Mesenchymal stem cell (in vitro differentiated cells and primary cell): Measurements from ENCODE around the gene RADIL.

Experiments used
- DNase-seq: peaks from one replicate; pipeline ENCODE4 v3.0.0-alpha.2; 2013
- H2AFZ ChIP-seq: one replicate; pipeline ENCODE4 v1.6.1; 2013; ENCODE audit warnings: low read depth, mild to moderate bottlenecking, control low read depth, inconsistent platforms, low read length, moderate library complexity
- H2AK5ac ChIP-seq: 2 replicates; pipeline ENCODE4 v1.6.1; 2013; ENCODE audit warnings: low read length, moderate library complexity, mild to moderate bottlenecking, inconsistent platforms; ENCODE audit not compliant: severe bottlenecking
- H2BK120ac ChIP-seq: one replicate; pipeline ENCODE4 v1.6.1; 2013; ENCODE audit warnings: low read depth, mild to moderate bottlenecking, inconsistent platforms, low read length, moderate library complexity
- H2BK12ac ChIP-seq, 2 experiments: one replicate each; pipeline ENCODE4 v1.6.1; 2013; ENCODE audit warnings: inconsistent platforms in 2 of 2, low read length in 2 of 2, mild to moderate bottlenecking in 2 of 2, moderate library complexity in 2 of 2, control low read depth in 1 of 2
- H2BK15ac ChIP-seq: one replicate; pipeline ENCODE4 v1.6.1; 2013; ENCODE audit warnings: mild to moderate bottlenecking, low read depth, inconsistent platforms; ENCODE audit not compliant: poor library complexity, severe bottlenecking
- H2BK5ac ChIP-seq: 2 replicates; pipeline ENCODE4 v1.6.1; 2013; ENCODE audit warnings: low read depth, mild to moderate bottlenecking, low read length, control low read depth, inconsistent platforms; ENCODE audit not compliant: poor library complexity, severe bottlenecking
- H3K14ac ChIP-seq, 2 experiments: one replicate each; pipeline ENCODE4 v1.6.1; 2013; ENCODE audit warnings: inconsistent platforms in 2 of 2, low read length in 2 of 2, control low read depth in 1 of 2, mild to moderate bottlenecking in 1 of 2, moderate library complexity in 1 of 2
- H3K18ac ChIP-seq, 2 experiments: one replicate each; pipeline ENCODE4 v1.6.1; 2013; ENCODE audit warnings: inconsistent platforms in 2 of 2, low read length in 2 of 2, control low read depth in 1 of 2, low read depth in 1 of 2, mild to moderate bottlenecking in 1 of 2
- H3K23ac ChIP-seq, 2 experiments: one replicate each; pipeline ENCODE4 v1.6.1; 2013; ENCODE audit warnings: inconsistent platforms in 2 of 2, low read length in 2 of 2, mild to moderate bottlenecking in 2 of 2, moderate library complexity in 2 of 2, control low read depth in 1 of 2
- H3K27ac ChIP-seq: 2 replicates; pipeline ENCODE4 v1.5.1; 2013; ENCODE audit warnings: mild to moderate bottlenecking, moderate library complexity, low read length, control low read depth, inconsistent platforms; ENCODE audit not compliant: poor library complexity, severe bottlenecking
- H3K27me3 ChIP-seq, 2 experiments: 2 replicates each; pipeline versions ENCODE4 v1.6.1 to v1.7.0; 2013; ENCODE audit warnings: low read length in 2 of 2, mild to moderate bottlenecking in 2 of 2, moderate library complexity in 2 of 2, control low read depth in 1 of 2, inconsistent platforms in 1 of 2; ENCODE audit not compliant: control insufficient read depth in 1 of 2, insufficient read depth in 1 of 2
- H3K36me3 ChIP-seq, 2 experiments: 2 replicates each; pipeline versions ENCODE4 v1.6.1 to v1.7.0; 2013; ENCODE audit warnings: low read length in 2 of 2, control low read depth in 1 of 2, inconsistent platforms in 1 of 2, low read depth in 1 of 2, mild to moderate bottlenecking in 1 of 2; ENCODE audit not compliant: insufficient read depth in 2 of 2, control insufficient read depth in 1 of 2
- H3K4ac ChIP-seq, 2 experiments: one replicate each; pipeline ENCODE4 v1.6.1; 2013; ENCODE audit warnings: inconsistent platforms in 2 of 2, low read length in 2 of 2, mild to moderate bottlenecking in 2 of 2, moderate library complexity in 2 of 2, control low read depth in 1 of 2, low read depth in 1 of 2
- H3K4me1 ChIP-seq: 2 replicates; pipeline ENCODE4 v1.6.1; 2013; ENCODE audit warnings: low read depth, low read length, control low read depth; ENCODE audit not compliant: control insufficient read depth, insufficient read depth
- H3K4me2 ChIP-seq: 2 replicates; pipeline ENCODE4 v1.6.1; 2013; ENCODE audit warnings: low read length, mild to moderate bottlenecking, inconsistent platforms; ENCODE audit not compliant: poor library complexity, severe bottlenecking
- H3K4me3 ChIP-seq, 2 experiments: 2 replicates each; pipeline versions ENCODE4 v1.5.1 to v1.7.0; 2013; ENCODE audit warnings: low read length in 2 of 2, mild to moderate bottlenecking in 2 of 2, control low read depth in 1 of 2, low read depth in 1 of 2; ENCODE audit not compliant: insufficient read depth in 1 of 2
- H3K79me1 ChIP-seq: replicated peaks from 2 replicates; pipeline ENCODE4 v1.6.1; 2013; ENCODE audit warnings: mild to moderate bottlenecking, control low read depth, low read length, inconsistent platforms; ENCODE audit not compliant: poor library complexity, severe bottlenecking
- H3K9ac ChIP-seq: 2 replicates; pipeline ENCODE4 v1.7.0; 2013; ENCODE audit warnings: mild to moderate bottlenecking, low read length, moderate library complexity
- H3K9me3 ChIP-seq: 2 replicates; pipeline ENCODE4 v1.7.0; 2013; ENCODE audit warnings: mild to moderate bottlenecking, low read length; ENCODE audit not compliant: control insufficient read depth
- H4K8ac ChIP-seq: one replicate; pipeline ENCODE4 v1.6.1; 2013; ENCODE audit warnings: inconsistent platforms, mild to moderate bottlenecking, low read length, moderate library complexity
- H4K91ac ChIP-seq: one replicate; pipeline ENCODE4 v1.6.1; 2013; ENCODE audit warnings: mild to moderate bottlenecking, low read length, inconsistent platforms
- WGBS: methylation state at CpG from one replicate; pipeline ENCODE4 v1.1.7; 2013; ENCODE audit warnings: mixed read lengths; 5-methylcytosine and 5-hydroxymethylcytosine counted together

Gene RADIL

GRCh38 chr7:4774007-4774406 is 109.5 kb downstream of the RADIL start:
- Histone ChIP-seq H2BK120ac (no peak overlapping the region), H2AFZ (no peak overlapping the region), H3K18ac (no peak overlapping the region), H3K4me3 (peak overlapping the region in 1 of 2 experiments; percentile 99), H2BK15ac (no peak overlapping the region), H3K9ac (peak overlapping the region; percentile 99), H4K91ac (no peak overlapping the region), H2BK12ac (no peak overlapping the region), H3K27ac (no peak overlapping the region), H3K9me3 (no peaks in the 10 kb centered on the region), H3K79me1 (peaks cover 24% of the 10 kb centered on the region), H3K4me2 (no peak overlapping the region), H3K27me3 (no peaks in the 10 kb centered on the region), H3K4ac (no peak overlapping the region), H3K14ac (no peak overlapping the region), H3K4me1 (peaks cover 18% of the 10 kb centered on the region), H3K36me3 (peaks cover 25 to 26% of the 10 kb centered on the region in 2 experiments), H2AK5ac (no peak overlapping the region), H4K8ac (no peak overlapping the region), H2BK5ac (no peak overlapping the region), H3K23ac (no peak overlapping the region)
- WGBS: 95% methylated on average over 12 of the region's 12 CpGs
- DNase-seq: no peak

GRCh38 chr7:4772306-4772705 is 111.2 kb downstream of the RADIL start:
- peaks cover 20 to 33% of the 10 kb centered on the region in 2 experiments for H3K36me3 ChIP-seq
- H2BK12ac ChIP-seq: no peak overlapping the region
- H3K4me3 ChIP-seq: no peak overlapping the region
- no peak overlapping the region for H3K4ac ChIP-seq
- H4K8ac ChIP-seq: peak overlapping the region; percentile 68
- H4K91ac ChIP-seq: no peak overlapping the region
- no peaks in the 10 kb centered on the region for H3K9me3 ChIP-seq
- H2BK15ac ChIP-seq: no peak overlapping the region
- WGBS: 99% methylated on average over 6 of the region's 6 CpGs
- H2BK120ac ChIP-seq: no peak overlapping the region
- H3K14ac ChIP-seq: no peak overlapping the region
- no peak for DNase-seq
- H3K9ac ChIP-seq: no peak overlapping the region
- no peak overlapping the region for H3K4me2 ChIP-seq
- H2BK5ac ChIP-seq: no peak overlapping the region
- H3K27ac ChIP-seq: no peak overlapping the region
- no peak overlapping the region for H3K18ac ChIP-seq
- peaks cover 32% of the 10 kb centered on the region for H3K79me1 ChIP-seq
- no peak overlapping the region for H2AK5ac ChIP-seq
- H3K4me1 ChIP-seq: peaks cover 11% of the 10 kb centered on the region
- H3K27me3 ChIP-seq: no peaks in the 10 kb centered on the region
- no peak overlapping the region for H2AFZ ChIP-seq
- no peak overlapping the region for H3K23ac ChIP-seq

GRCh38 chr7:4771737-4772136 is 111.8 kb downstream of the RADIL start:
- no peak overlapping the region for H2BK15ac ChIP-seq
- H3K4ac ChIP-seq: no peak overlapping the region
- H4K8ac ChIP-seq: no peak overlapping the region
- H3K27ac ChIP-seq: no peak overlapping the region
- 90% methylated on average over 9 of the region's 9 CpGs for WGBS
- no peak overlapping the region for H3K4me3 ChIP-seq
- no peak overlapping the region for H4K91ac ChIP-seq
- H3K27me3 ChIP-seq: no peaks in the 10 kb centered on the region
- no peaks in the 10 kb centered on the region for H3K9me3 ChIP-seq
- H2AK5ac ChIP-seq: no peak overlapping the region
- peaks cover 11% of the 10 kb centered on the region for H3K4me1 ChIP-seq
- no peak overlapping the region for H3K9ac ChIP-seq
- peaks cover 22 to 39% of the 10 kb centered on the region in 2 experiments for H3K36me3 ChIP-seq
- no peak overlapping the region for H3K4me2 ChIP-seq
- H2BK12ac ChIP-seq: no peak overlapping the region
- DNase-seq: no peak
- no peak overlapping the region for H3K14ac ChIP-seq
- no peak overlapping the region for H2AFZ ChIP-seq
- no peak overlapping the region for H3K23ac ChIP-seq
- no peak overlapping the region for H2BK5ac ChIP-seq
- H3K18ac ChIP-seq: no peak overlapping the region
- H2BK120ac ChIP-seq: no peak overlapping the region
- peaks cover 37% of the 10 kb centered on the region for H3K79me1 ChIP-seq

- Histone ChIP-seq H3K27ac (no peak overlapping the region), H3K14ac (no peak overlapping the region), H4K8ac (no peak overlapping the region), H2BK15ac (no peak overlapping the region), H3K18ac (no peak overlapping the region), H3K4me2 (no peak overlapping the region), H3K4me3 (no peak overlapping the region), H3K27me3 (no peaks in the 10 kb centered on the region), H3K4ac (no peak overlapping the region), H2BK5ac (no peak overlapping the region), H2BK12ac (no peak overlapping the region), H4K91ac (no peak overlapping the region), H2BK120ac (no peak overlapping the region), H2AFZ (no peak overlapping the region), H3K9ac (no peak overlapping the region), H3K9me3 (no peaks in the 10 kb centered on the region), H3K79me1 (peaks cover 42% of the 10 kb centered on the region), H3K4me1 (peaks cover 4% of the 10 kb centered on the region), H3K23ac (no peak overlapping the region), H3K36me3 (peaks cover 29 to 47% of the 10 kb centered on the region in 2 experiments), H2AK5ac (no peak overlapping the region)
- DNase-seq: no peak
- 97% methylated on average over 6 of the region's 9 CpGs for WGBS
Measured at GRCh38 chr7:4770886-4771285, 112.6 kb downstream of the RADIL start.
